CD14-positive monocyte (primary cell): Measurements from ENCODE around the gene TTC7B. TPM values are rescaled to one million over a fixed set of nuclear protein-coding genes. Genes with fewer than 3 reads are reported as not detected.

Source experiments
- DNase-seq, 3 donors: peaks; one replicate each; pipeline ENCODE4 v3.0.0-alpha.2; 2011 to 2022
- H2AFZ ChIP-seq: 2 replicates; pipeline ENCODE4 v1.6.0; 2012; ENCODE audit warnings: mild to moderate bottlenecking, low read depth, low read length, inconsistent platforms; ENCODE audit not compliant: insufficient read depth, poor library complexity, severe bottlenecking
- H3K27ac ChIP-seq, 2 donors: 1 replicate in 1 of 2; 2 replicates in 1 of 2; pipeline ENCODE4 v1.5.1; 2012 to 2013; ENCODE audit warnings: low read length in 2 of 2, control low read depth in 1 of 2, inconsistent platforms in 1 of 2, low read depth in 1 of 2, mild to moderate bottlenecking in 1 of 2
- H3K27me3 ChIP-seq, 2 donors: one replicate each; pipeline versions ENCODE4 v1.6.0 to v1.6.1; 2011 to 2013; ENCODE audit warnings: low read length in 2 of 2; ENCODE audit not compliant: control insufficient read depth in 2 of 2, insufficient read depth in 2 of 2
- H3K36me3 ChIP-seq, 2 donors: replicated peaks in 1 of 2; 1 replicate in 1 of 2; 2 replicates in 1 of 2; pipeline versions ENCODE4 v1.5.1 to v1.6.1; 2012 to 2013; ENCODE audit warnings: low read length in 2 of 2, control low read depth in 1 of 2, inconsistent platforms in 1 of 2, mild to moderate bottlenecking in 1 of 2; ENCODE audit not compliant: insufficient read depth in 2 of 2, control insufficient read depth in 1 of 2
- H3K4me1 ChIP-seq, 2 donors: 1 replicate in 1 of 2; 2 replicates in 1 of 2; pipeline versions ENCODE4 v1.5.1 to v1.6.1; 2012 to 2013; ENCODE audit warnings: low read length in 2 of 2, control low read depth in 1 of 2, inconsistent platforms in 1 of 2, mild to moderate bottlenecking in 1 of 2, moderate library complexity in 1 of 2; ENCODE audit not compliant: insufficient read depth in 2 of 2, control insufficient read depth in 1 of 2
- H3K4me2 ChIP-seq: replicated peaks from 2 replicates; pipeline ENCODE3; 2012; ENCODE audit warnings: low read length, moderate library complexity, mild to moderate bottlenecking; ENCODE audit not compliant: poor library complexity, severe bottlenecking; ENCODE audit errors: extremely low read depth
- H3K4me3 ChIP-seq, 3 experiments: fragments of 200-600 bp in 1 of 3; sonication (generic) in 1 of 3; replicated peaks in 1 of 3; 1 replicate in 2 of 3; 2 replicates in 1 of 3; pipeline ENCODE4 v1.5.1; 2011 to 2013; ENCODE audit warnings: low read length in 3 of 3, mild to moderate bottlenecking in 3 of 3, control low read depth in 2 of 3, low read depth in 2 of 3, inconsistent platforms in 1 of 3, moderate library complexity in 1 of 3
- H3K79me2 ChIP-seq: 2 replicates; pipeline ENCODE4 v1.6.0; 2012; ENCODE audit warnings: mild to moderate bottlenecking, control low read depth, inconsistent platforms, low read length, moderate library complexity; ENCODE audit not compliant: insufficient read depth
- H3K9ac ChIP-seq: 2 replicates; pipeline ENCODE4 v1.6.0; 2017; ENCODE audit warnings: low read length, mild to moderate bottlenecking; ENCODE audit not compliant: insufficient read depth, poor library complexity, severe bottlenecking
- H3K9me3 ChIP-seq, 2 donors: replicated peaks in 1 of 2; 1 replicate in 1 of 2; 2 replicates in 1 of 2; pipeline versions ENCODE4 v1.5.1 to v1.6.1; 2012 to 2013; ENCODE audit warnings: low read length in 2 of 2, control low read depth in 1 of 2; ENCODE audit not compliant: control insufficient read depth in 1 of 2, insufficient read depth in 1 of 2
- H4K20me1 ChIP-seq: 2 replicates; pipeline ENCODE4 v1.6.0; 2012; ENCODE audit warnings: mild to moderate bottlenecking, low read length, control low read depth, moderate library complexity; ENCODE audit not compliant: insufficient read depth
- H3K27ac Mint-ChIP-seq, 7 donors: one replicate each; pipeline ENCODE4 v1.8.0; 2020; ENCODE audit warnings: mild to moderate bottlenecking in 7 of 7, mixed read lengths in 7 of 7, moderate library complexity in 6 of 7, inconsistent platforms in 2 of 7
- H3K27me3 Mint-ChIP-seq, 3 donors: one replicate each; pipeline ENCODE4 v1.8.0; 2021 to 2022; ENCODE audit warnings: low read depth in 3 of 3, mild to moderate bottlenecking in 3 of 3, mixed read lengths in 3 of 3, moderate library complexity in 3 of 3, inconsistent platforms in 1 of 3
- H3K36me3 Mint-ChIP-seq, 2 donors: one replicate each; pipeline ENCODE4 v1.8.0; 2020; ENCODE audit warnings: mixed read lengths in 2 of 2, inconsistent platforms in 1 of 2, mild to moderate bottlenecking in 1 of 2
- H3K4me1 Mint-ChIP-seq: one replicate; pipeline ENCODE4 v1.8.0; 2020; ENCODE audit warnings: mild to moderate bottlenecking, mixed read lengths
- H3K4me3 Mint-ChIP-seq, 2 donors: one replicate each; pipeline ENCODE4 v1.8.0; 2020; ENCODE audit warnings: mild to moderate bottlenecking in 2 of 2, mixed read lengths in 2 of 2, moderate library complexity in 1 of 2
- H3K9me3 Mint-ChIP-seq, 7 donors: one replicate each; pipeline ENCODE4 v1.8.0; 2020 to 2022; ENCODE audit warnings: mixed read lengths in 7 of 7, mild to moderate bottlenecking in 6 of 7, moderate library complexity in 6 of 7, inconsistent platforms in 2 of 7
- CTCF ChIP-seq: fragments of 200-600 bp; IDR thresholded peaks from one replicate; pipeline ENCODE4 v1.8.0; 2022; ENCODE audit warnings: antibody characterized with exemption, mild to moderate bottlenecking
- WGBS: methylation state at CpG from one replicate; pipeline ENCODE4 v1.1.5; 2013; ENCODE audit warnings: missing lambda C conversion rate; ENCODE audit not compliant: insufficient coverage; 5-methylcytosine and 5-hydroxymethylcytosine counted together
- intact Hi-C, 2 donors: fragments of 100-400 bp; cut with micrococcal nuclease; formaldehyde crosslinking; loops; one replicate each; pipeline versions ENCODE4 v1.15.0 to v1.15.1; 2023
- polyA plus RNA-seq, 3 donors: library from polyadenylated mRNA; depleted of rRNA in 1 of 3; unstranded in 2 of 3; stranded (reverse) in 1 of 3; fragments of 300-500 nt in 2 of 3; fragments of >200 nt in 1 of 3; fragmentation: Illumina TruSeq in 2 of 3; gene quantifications; 1 replicate in 2 of 3; 2 replicates in 1 of 3; pipeline ENCODE4 v1.2.3, GENCODE V29; 2012 to 2021

Gene TTC7B
- polyA plus RNA-seq, 3 donors, result 0.87 to 2.6 (median 1.2) TPM

- no peak overlapping the region for H3K4me3 ChIP-seq
- H3K9ac ChIP-seq, result no peak overlapping the region
- Mint-ChIP-seq H3K4me3 (no peak overlapping the region), H3K36me3 (no peaks in the 10 kb centered on the region), H3K27me3 (peaks cover 0 to 3% (median 1%) of the 10 kb centered on the region in 3 donors), H3K27ac (no peak overlapping the region), H3K9me3 (no peaks in the 10 kb centered on the region), H3K4me1 (no peaks in the 10 kb centered on the region)
- no peaks in the 10 kb centered on the region for H3K9me3 ChIP-seq
- 86% methylated on average over 1 of the region's 4 CpGs for WGBS
- no peaks in the 10 kb centered on the region for H3K79me2 ChIP-seq
- H4K20me1 ChIP-seq, result no peaks in the 10 kb centered on the region
- intact Hi-C loops, result no loop called here
- TF ChIP-seq CTCF, result no peak
- H3K4me1 ChIP-seq, result no peaks in the 10 kb centered on the region
- H3K36me3 ChIP-seq, result no peaks in the 10 kb centered on the region
- DNase-seq, result no peak
- H2AFZ ChIP-seq, result no peak overlapping the region
- H3K27ac ChIP-seq, result no peak overlapping the region
- no peaks in the 10 kb centered on the region for H3K27me3 ChIP-seq
- H3K4me2 ChIP-seq, result no peak overlapping the region
These were observed 255.7 kb downstream of the TTC7B start for GRCh38 chr14:90560558-90560957.

- no peak overlapping the region for H3K27ac ChIP-seq
- Mint-ChIP-seq H3K4me3 (no peak overlapping the region), H3K4me1 (no peaks in the 10 kb centered on the region), H3K9me3 (no peaks in the 10 kb centered on the region), H3K27me3 (peaks cover 0 to 3% (median 1%) of the 10 kb centered on the region in 3 donors), H3K27ac (no peak overlapping the region), H3K36me3 (no peaks in the 10 kb centered on the region)
- no peaks in the 10 kb centered on the region for H3K79me2 ChIP-seq
- no peaks in the 10 kb centered on the region for H4K20me1 ChIP-seq
- H3K27me3 ChIP-seq, result no peaks in the 10 kb centered on the region
- H3K4me3 ChIP-seq, result no peak overlapping the region
- intact Hi-C loops, result no loop called here
- H3K4me1 ChIP-seq, result no peaks in the 10 kb centered on the region
- H2AFZ ChIP-seq, result no peak overlapping the region
- no peak overlapping the region for H3K9ac ChIP-seq
- DNase-seq, result no peak
- TF ChIP-seq CTCF, result no peak
- H3K9me3 ChIP-seq, result no peaks in the 10 kb centered on the region
- no peaks in the 10 kb centered on the region for H3K36me3 ChIP-seq
- 93% methylated on average over 13 of the region's 16 CpGs for WGBS
- H3K4me2 ChIP-seq, result no peak overlapping the region
These were observed 256.3 kb downstream of the TTC7B start for GRCh38 chr14:90559811-90560492.
